Adrenal gland (tissue), 12 donors: Measurements from ENCODE around the gene AKT3. TPM values are rescaled to one million over a fixed set of nuclear protein-coding genes. Genes with fewer than 3 reads are reported as not detected.

Experiments used
- DNase-seq, 7 donors: peaks; one replicate each; pipeline ENCODE4 v3.0.0-alpha.2; 2019 to 2020
- H3K27ac ChIP-seq, 5 donors: fragments of 200-600 bp; sonication (generic) in 4 of 5; 1 replicate in 3 of 5; 2 replicates in 2 of 5; pipeline versions ENCODE4 v1.5.1 to v1.8.0; 2016 to 2020; ENCODE audit warnings: mild to moderate bottlenecking in 1 of 5
- H3K27me3 ChIP-seq: fragments of 200-600 bp; 2 replicates; pipeline ENCODE4 v1.8.0; 2021
- H3K36me3 ChIP-seq, 2 donors: fragments of 200-600 bp; replicated peaks in 1 of 2; 1 replicate in 1 of 2; 2 replicates in 1 of 2; pipeline versions ENCODE4 v1.5.1 to v1.8.0; 2018 to 2022
- H3K4me1 ChIP-seq, 2 donors: fragments of 200-600 bp; replicated peaks in 1 of 2; 1 replicate in 1 of 2; 2 replicates in 1 of 2; pipeline versions ENCODE4 v1.5.1 to v1.8.0; 2018 to 2021
- H3K4me3 ChIP-seq, 4 donors: fragments of 200-600 bp; sonication (generic) in 3 of 4; one replicate each; pipeline ENCODE4 v1.5.1; 2016 to 2018
- H3K9me3 ChIP-seq, 3 donors: fragments of 200-600 bp; sonication (generic) in 1 of 3; replicated peaks in 1 of 3; 1 replicate in 2 of 3; 2 replicates in 1 of 3; pipeline versions ENCODE4 v1.5.1 to v1.8.0; 2016 to 2021
- POLR2A ChIP-seq, 2 donors: fragments of 450-650 bp; IDR thresholded peaks; one replicate each; pipeline ENCODE4 v1.6.1; 2017; ENCODE audit warnings: antibody characterized with exemption in 2 of 2, mild to moderate bottlenecking in 2 of 2, moderate library complexity in 1 of 2
- WGBS, 4 donors: extraction: QIAGEN DNeasy Blood & Tissue Kit in 2 of 4; methylation state at CpG; one replicate each; pipeline versions ENCODE4 v1.1.5 to v1.1.7; 2013 to 2017; 5-methylcytosine and 5-hydroxymethylcytosine counted together
- intact Hi-C, 2 donors: fragments of 100-400 bp; cut with DNase I; formaldehyde crosslinking; loops; one replicate each; pipeline versions ENCODE4 v1.14.1 to v1.15.0; 2022 to 2023
- polyA plus RNA-seq, 3 donors: library from polyadenylated mRNA; stranded (reverse); fragments of 200-250 nt in 2 of 3; fragments of 350-450 nt in 1 of 3; fragmentation: Illumina TruSeq in 1 of 3; extraction: RNeasy Lipid Tissue Mini Kit (QIAGEN cat#74804) in 1 of 3; gene quantifications; one replicate each; pipeline ENCODE4 v1.2.3, GENCODE V29; 2013 to 2014
- total RNA-seq, 9 donors: library from RNA; depleted of rRNA in 4 of 9; stranded (reverse); fragments of >200 nt in 4 of 9; fragments of 120-200 nt in 1 of 9; fragmentation: NEBNext Ultra II Directional in 1 of 9; extraction: Animal tissue kit (Norgen Biotek cat#: 25700) in 1 of 9; gene quantifications; one replicate each; pipeline versions ENCODE4 v1.1.0 to v1.2.4, GENCODE V29; 2013 to 2023
- TF ChIP-seq, protein P1 (sequence below), 6 experiments: fragments of 450-650 bp in 4 of 6; fragments of 200-600 bp in 2 of 6; sonication (generic) in 1 of 6; IDR thresholded peaks; 1 replicate in 5 of 6; 2 replicates in 1 of 6; pipeline versions ENCODE4 v1.5.1 to v1.8.0; 2016 to 2021; ENCODE audit warnings: antibody characterized with exemption in 6 of 6, mild to moderate bottlenecking in 2 of 6, moderate library complexity in 1 of 6
- donor health status: healthy with polysubstance abuse.
- donor health status: Bipolar disorder and iron deficiency.
- donor health status: DM: yes; HTN: yes; CAD: no.
- donor health status: DM: no; HTN: no; CAD: no.
- donor health status: DM: no; HTN: no; CAD: no.
- donor health status: DM: yes; HTN: yes; CAD: no.

The AKT3 gene
- total and polyA plus RNA-seq, 12 donors = 11.4 to 82.3 (median 32.4) TPM

DNA sequence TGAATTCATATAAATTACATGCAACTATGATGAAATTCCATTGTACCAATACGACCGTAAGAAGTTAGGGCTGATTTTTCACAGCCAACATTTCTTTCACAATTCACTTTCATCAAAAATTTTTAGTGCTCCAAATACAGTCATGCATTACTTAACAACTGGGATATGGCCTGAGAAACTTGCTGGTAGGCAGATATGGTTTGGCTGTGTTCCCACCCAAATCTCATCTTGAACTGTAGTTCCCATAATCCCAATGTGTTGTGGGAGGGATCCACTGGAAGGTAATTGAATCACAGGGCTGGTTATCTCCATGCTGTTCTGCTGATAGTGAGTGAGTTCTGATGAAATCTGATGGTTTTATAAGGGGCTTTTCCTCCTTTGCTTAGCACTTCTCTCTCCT lies 244.4 kb downstream of the AKT3 start:
- H3K9me3 ChIP-seq = peaks cover 0 to 7% (median 0%) of the 10 kb centered on the region in 3 donors
- no peak for TF ChIP-seq POLR2A (IDR thresholded peaks at IDR 0.05)
- TF ChIP-seq, protein P1, sequence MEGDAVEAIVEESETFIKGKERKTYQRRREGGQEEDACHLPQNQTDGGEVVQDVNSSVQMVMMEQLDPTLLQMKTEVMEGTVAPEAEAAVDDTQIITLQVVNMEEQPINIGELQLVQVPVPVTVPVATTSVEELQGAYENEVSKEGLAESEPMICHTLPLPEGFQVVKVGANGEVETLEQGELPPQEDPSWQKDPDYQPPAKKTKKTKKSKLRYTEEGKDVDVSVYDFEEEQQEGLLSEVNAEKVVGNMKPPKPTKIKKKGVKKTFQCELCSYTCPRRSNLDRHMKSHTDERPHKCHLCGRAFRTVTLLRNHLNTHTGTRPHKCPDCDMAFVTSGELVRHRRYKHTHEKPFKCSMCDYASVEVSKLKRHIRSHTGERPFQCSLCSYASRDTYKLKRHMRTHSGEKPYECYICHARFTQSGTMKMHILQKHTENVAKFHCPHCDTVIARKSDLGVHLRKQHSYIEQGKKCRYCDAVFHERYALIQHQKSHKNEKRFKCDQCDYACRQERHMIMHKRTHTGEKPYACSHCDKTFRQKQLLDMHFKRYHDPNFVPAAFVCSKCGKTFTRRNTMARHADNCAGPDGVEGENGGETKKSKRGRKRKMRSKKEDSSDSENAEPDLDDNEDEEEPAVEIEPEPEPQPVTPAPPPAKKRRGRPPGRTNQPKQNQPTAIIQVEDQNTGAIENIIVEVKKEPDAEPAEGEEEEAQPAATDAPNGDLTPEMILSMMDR (IDR thresholded peaks at IDR 0.05) = no peak

DNA sequence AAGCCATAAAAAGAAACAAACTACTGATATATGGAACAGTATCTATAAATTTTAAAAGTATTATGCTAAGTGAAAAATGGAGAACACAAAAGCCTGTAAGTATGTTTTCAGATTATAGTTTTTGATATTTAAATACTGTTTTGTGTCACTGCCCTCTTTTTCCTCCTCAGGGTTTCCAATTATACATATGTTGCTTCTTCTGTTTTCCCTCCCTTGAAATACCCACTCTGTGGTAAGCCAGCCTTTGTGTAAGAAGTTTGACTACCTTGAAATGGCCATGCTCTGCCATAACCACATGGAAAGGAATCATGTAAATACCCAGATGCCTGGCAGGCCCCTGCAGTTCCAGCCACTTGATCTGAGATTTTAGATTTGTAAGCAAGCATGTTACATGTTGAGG lies 248.3 kb downstream of the AKT3 start:
- Histone ChIP-seq H3K4me3 (no peak overlapping the region), H3K9me3 (peaks cover 0 to 7% (median 0%) of the 10 kb centered on the region in 3 donors), H3K27ac (no peak overlapping the region), H3K36me3 (no peaks in the 10 kb centered on the region), H3K4me1 (no peaks in the 10 kb centered on the region), H3K27me3 (no peaks in the 10 kb centered on the region)
- intact Hi-C loops = no loop called here
- TF ChIP-seq POLR2A (IDR thresholded peaks at IDR 0.05) = no peak
- TF ChIP-seq, protein P1 (IDR thresholded peaks at IDR 0.05) = no peak
- DNase-seq = no peak

More for the DNA sequence above, 244.4 kb downstream of the AKT3 start:
- no peaks in the 10 kb centered on the region for H3K36me3 ChIP-seq
- no peak for DNase-seq
- no peaks in the 10 kb centered on the region for H3K27me3 ChIP-seq
- no peaks in the 10 kb centered on the region for H3K4me1 ChIP-seq
- H3K4me3 ChIP-seq = no peak overlapping the region
- no peak overlapping the region for H3K27ac ChIP-seq
- intact Hi-C loops = no loop called here
- WGBS, 4 donors = 82 to 92% (median 89%) methylated on average over 2 of the region's 2 CpGs

DNA sequence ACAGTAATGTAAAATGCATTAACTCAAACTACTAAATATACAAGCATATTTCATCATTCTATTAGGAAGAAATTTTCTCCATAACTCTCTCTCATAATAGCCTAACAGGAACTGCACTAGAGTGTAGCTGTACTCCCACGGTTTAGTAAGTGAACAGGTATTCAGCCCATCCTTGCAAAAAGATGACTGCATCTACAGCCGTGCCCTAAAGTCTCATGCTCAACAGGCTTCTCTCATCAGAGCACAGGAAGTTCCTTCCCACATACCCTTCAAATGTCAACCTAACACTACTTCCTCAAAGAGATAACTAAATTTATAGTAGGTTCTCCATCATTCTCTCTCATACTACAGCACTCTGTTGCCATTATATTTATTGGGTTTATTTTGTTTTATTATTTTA lies 251.6 kb downstream of the AKT3 start:
- Histone ChIP-seq H3K27ac (no peak overlapping the region), H3K4me3 (no peak overlapping the region), H3K9me3 (peaks cover 0 to 7% (median 0%) of the 10 kb centered on the region in 3 donors), H3K4me1 (no peaks in the 10 kb centered on the region), H3K27me3 (no peaks in the 10 kb centered on the region), H3K36me3 (no peaks in the 10 kb centered on the region)
- intact Hi-C loops = no loop called here
- no peak for TF ChIP-seq POLR2A (IDR thresholded peaks at IDR 0.05)
- TF ChIP-seq, protein P1 (IDR thresholded peaks at IDR 0.05) = no peak
- DNase-seq = no peak
- WGBS, 4 donors = 65 to 80% (median 74%) methylated on average over 2 of the region's 2 CpGs

GRCh38 chr1:243597383-243597782 lies 252.7 kb downstream of the AKT3 start:
- H3K4me1 ChIP-seq = no peaks in the 10 kb centered on the region
- no peak overlapping the region for H3K27ac ChIP-seq
- no peak for DNase-seq
- 90 to 93% (median 91%) methylated on average over 3 of the region's 3 CpGs for WGBS, 4 donors
- peaks cover 0 to 7% (median 0%) of the 10 kb centered on the region in 3 donors for H3K9me3 ChIP-seq
- no peak overlapping the region for H3K4me3 ChIP-seq
- intact Hi-C loops = no loop called here
- TF ChIP-seq, protein P1 (IDR thresholded peaks at IDR 0.05) = no peak
- no peak for TF ChIP-seq POLR2A (IDR thresholded peaks at IDR 0.05)
- no peaks in the 10 kb centered on the region for H3K36me3 ChIP-seq
- no peaks in the 10 kb centered on the region for H3K27me3 ChIP-seq
